Erythroblast (primary cell): ENCODE measurements around the gene PGGT1B.

Experiments
- GATA1 ChIP-seq: IDR thresholded peaks from 2 replicates; pipeline ENCODE4 v1.6.1; 2011; ENCODE audit warnings: low read depth, mild to moderate bottlenecking, control low read depth, low read length, moderate library complexity
- POLR2A ChIP-seq: IDR thresholded peaks from 2 replicates; pipeline ENCODE4 v1.6.1; 2011; ENCODE audit warnings: mild to moderate bottlenecking, low read length

GRCh38 chr5:115298811-115299210, 36.1 kb upstream of the PGGT1B start:
- TF ChIP-seq POLR2A (no peak), GATA1 (no peak)
